Activated T-helper 1 cell treated with Interleukin-2 at 50 U/mL for 16 hours (primary cell): ENCODE measurements around the gene TMEM171.

ENCODE experiments used
- DNase-seq: peaks from one replicate; pipeline ENCODE4 v3.0.0-alpha.2; 2020; ENCODE audit warnings: low read depth

The TMEM171 gene

GRCh38 chr5:73121119-73121463, 716 bp downstream of the TMEM171 start:
- no peak for DNase-seq

- no peak for DNase-seq
These were observed 2.8 kb downstream of the TMEM171 start for GRCh38 chr5:73122875-73123810.

- DNase-seq = no peak
These were observed 4.9 kb downstream of the TMEM171 start for GRCh38 chr5:73125289-73125688.

GRCh38 chr5:73126381-73126780, 6.0 kb downstream of the TMEM171 start:
- no peak for DNase-seq

- DNase-seq = no peak
These were observed 6.6 kb downstream of the TMEM171 start for GRCh38 chr5:73126957-73127356.

GRCh38 chr5:73129143-73129542, 8.8 kb downstream of the TMEM171 start:
- no peak for DNase-seq

- no peak for DNase-seq
These were observed 10.4 kb downstream of the TMEM171 start for GRCh38 chr5:73130811-73131210.

- no peak for DNase-seq
These were observed 11.5 kb downstream of the TMEM171 start for GRCh38 chr5:73131711-73132425.

- DNase-seq = no peak
These were observed 12.4 kb downstream of the TMEM171 start for GRCh38 chr5:73132759-73133158.

GRCh38 chr5:73135021-73135420, 14.6 kb downstream of the TMEM171 start:
- DNase-seq = no peak

- no peak for DNase-seq
These were observed 15.2 kb downstream of the TMEM171 start for GRCh38 chr5:73135429-73136054.

- DNase-seq = no peak
These were observed 15.7 kb downstream of the TMEM171 start for GRCh38 chr5:73136055-73136562.

GRCh38 chr5:73137563-73138530, 17.5 kb downstream of the TMEM171 start:
- no peak for DNase-seq

GRCh38 chr5:73139485-73139884, 19.1 kb downstream of the TMEM171 start:
- no peak for DNase-seq

- DNase-seq = no peak
These were observed 20.4 kb downstream of the TMEM171 start for GRCh38 chr5:73140801-73141200.

- DNase-seq = no peak
These were observed 21.7 kb downstream of the TMEM171 start for GRCh38 chr5:73142035-73142434.

- DNase-seq = no peak
These were observed 23.3 kb downstream of the TMEM171 start for GRCh38 chr5:73143716-73144115.

GRCh38 chr5:73149540-73149939, 29.2 kb downstream of the TMEM171 start:
- no peak for DNase-seq

GRCh38 chr5:73150876-73151275, 30.5 kb downstream of the TMEM171 start:
- no peak for DNase-seq

GRCh38 chr5:73151766-73152410, 31.5 kb downstream of the TMEM171 start:
- no peak for DNase-seq
